Subcutaneous adipose tissue (tissue), 4 donors: ENCODE data around the gene CACNA1B. TPM values are rescaled to one million over a fixed set of nuclear protein-coding genes. Genes with fewer than 3 reads are reported as not detected.

Source experiments
- total RNA-seq, 4 donors: library from RNA; depleted of rRNA; stranded (reverse); fragments of >200 nt; gene quantifications; one replicate each; pipeline ENCODE4 v1.1.0, GENCODE V29; 2016
- TF ChIP-seq, protein P1 (sequence below): fragments of 450-650 bp; IDR thresholded peaks from one replicate; pipeline ENCODE4 v1.5.1; 2016; ENCODE audit warnings: low read depth, mild to moderate bottlenecking, control low read depth, antibody characterized with exemption, moderate library complexity

Gene CACNA1B
- total RNA-seq, 4 donors from 2014 or later, result not detected

DNA sequence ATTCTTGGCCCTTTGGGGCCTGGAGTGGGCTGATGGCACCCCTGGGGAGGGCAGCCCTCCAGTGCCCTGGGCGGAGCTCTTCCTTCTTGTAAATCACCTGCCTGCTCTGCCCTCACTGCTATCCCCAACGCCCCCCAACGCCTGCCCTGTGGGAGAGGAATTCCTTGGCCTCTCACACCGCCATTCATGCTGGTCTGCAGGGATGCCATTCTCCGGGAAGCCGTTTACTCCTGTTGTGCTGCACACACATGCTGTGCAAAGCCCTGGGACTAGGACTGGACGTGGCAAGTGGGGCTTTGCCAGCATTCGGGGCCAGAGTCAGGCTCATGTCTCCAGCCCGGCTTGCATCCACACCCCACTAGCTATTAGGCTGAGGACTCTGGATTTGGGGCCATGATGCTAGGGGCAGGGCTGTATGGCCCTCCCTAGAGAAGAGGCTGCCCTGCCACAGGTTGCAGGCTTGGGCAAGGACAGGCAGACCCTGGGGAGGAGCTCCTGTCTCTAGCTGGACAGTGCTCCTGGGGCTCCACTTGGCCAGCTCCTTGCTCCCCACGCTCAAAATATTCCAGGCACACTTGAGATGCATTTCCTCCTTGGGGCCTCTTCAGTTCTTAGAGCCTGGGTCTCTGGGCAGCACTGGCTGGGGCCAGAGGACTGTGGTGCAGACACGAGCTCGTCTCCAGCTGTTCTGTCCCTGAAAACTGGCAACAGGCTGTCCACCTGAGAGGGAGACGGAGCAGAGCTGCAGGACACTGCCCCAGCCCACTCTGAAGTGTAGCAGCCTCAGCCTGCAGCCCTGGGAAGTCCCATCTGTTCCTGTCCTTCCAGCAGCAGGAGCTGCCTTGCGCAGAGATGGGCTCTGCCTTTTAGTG lies 226.9 kb downstream of the CACNA1B start:
- TF ChIP-seq, protein P1, sequence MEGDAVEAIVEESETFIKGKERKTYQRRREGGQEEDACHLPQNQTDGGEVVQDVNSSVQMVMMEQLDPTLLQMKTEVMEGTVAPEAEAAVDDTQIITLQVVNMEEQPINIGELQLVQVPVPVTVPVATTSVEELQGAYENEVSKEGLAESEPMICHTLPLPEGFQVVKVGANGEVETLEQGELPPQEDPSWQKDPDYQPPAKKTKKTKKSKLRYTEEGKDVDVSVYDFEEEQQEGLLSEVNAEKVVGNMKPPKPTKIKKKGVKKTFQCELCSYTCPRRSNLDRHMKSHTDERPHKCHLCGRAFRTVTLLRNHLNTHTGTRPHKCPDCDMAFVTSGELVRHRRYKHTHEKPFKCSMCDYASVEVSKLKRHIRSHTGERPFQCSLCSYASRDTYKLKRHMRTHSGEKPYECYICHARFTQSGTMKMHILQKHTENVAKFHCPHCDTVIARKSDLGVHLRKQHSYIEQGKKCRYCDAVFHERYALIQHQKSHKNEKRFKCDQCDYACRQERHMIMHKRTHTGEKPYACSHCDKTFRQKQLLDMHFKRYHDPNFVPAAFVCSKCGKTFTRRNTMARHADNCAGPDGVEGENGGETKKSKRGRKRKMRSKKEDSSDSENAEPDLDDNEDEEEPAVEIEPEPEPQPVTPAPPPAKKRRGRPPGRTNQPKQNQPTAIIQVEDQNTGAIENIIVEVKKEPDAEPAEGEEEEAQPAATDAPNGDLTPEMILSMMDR, result no peak

DNA sequence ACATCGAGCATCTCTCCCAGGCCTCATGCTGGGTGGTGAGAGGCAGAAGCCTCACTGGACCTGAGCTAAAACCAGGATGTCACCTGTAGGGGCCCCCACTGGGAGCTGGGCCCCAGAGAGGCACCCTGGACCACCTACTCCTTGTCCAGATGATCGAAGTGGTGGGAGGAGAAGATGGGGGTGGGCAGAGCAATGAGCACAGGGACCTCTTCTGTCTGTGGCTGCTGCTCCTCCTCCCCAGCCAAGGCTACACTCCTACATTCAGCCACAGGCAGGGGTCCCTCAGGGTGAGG lies 227.5 kb downstream of the CACNA1B start:
- TF ChIP-seq, protein P1, result no peak

DNA sequence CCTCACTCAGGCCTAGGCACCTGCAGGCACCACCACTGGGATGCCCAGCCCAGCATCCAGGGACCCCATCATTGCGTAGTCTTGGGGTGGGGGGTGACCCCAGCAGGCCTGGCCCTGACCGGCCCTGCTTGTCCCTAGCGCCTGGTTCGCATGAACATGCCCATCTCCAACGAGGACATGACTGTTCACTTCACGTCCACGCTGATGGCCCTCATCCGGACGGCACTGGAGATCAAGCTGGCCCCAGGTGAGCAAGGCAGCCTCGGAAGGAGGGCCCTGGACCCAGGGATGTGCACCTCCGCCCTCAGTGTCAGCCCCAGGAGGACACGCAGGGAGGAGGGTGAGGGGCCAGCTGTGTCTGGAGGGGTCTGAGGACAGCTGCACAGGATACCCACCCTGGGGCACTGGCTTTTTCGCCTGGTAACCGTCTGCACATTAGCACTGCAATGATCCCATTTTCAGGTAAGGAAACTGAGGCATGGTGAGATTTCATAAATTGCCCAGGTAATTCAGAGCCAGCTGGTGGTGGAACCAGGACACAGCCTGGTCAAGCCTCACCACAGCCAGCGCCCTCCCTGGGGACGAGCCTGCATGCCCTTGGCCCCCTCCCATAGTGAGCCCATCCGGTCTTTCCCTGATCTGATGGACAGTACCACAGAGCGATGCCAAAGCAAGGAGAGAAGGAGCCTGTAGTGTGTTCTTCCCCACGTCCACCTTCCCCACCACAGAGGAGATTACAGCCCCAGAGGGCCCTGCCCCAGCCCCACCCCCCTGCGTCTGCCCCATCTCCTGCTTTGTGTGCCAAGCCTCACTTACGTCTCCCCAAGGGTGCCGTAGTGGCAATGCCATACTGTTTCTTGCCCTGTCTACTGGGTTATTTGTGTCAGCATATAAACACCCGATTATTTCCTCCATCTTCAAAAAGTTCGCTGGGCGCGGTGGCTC lies 228.3 kb downstream of the CACNA1B start:
- TF ChIP-seq, protein P1, result no peak

DNA sequence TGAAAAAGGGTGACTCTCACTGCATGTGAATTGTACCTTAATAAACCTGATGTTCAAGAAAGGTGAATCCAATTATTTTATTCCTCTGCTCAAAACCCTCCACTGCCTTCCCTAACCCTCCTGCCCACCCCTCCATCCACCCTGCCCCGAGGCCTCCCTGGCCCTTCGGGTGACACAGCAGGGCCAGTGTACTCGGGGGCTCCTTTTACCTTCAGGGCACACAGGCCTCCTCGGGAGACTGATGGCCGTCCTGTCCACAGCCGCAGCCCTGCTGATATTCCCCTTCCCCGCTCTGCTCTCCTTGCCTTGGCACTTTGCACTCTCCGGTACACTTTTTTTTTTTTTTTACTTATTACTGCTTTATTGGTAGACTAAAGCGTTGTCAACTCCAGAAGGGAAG lies 234.0 kb downstream of the CACNA1B start:
- TF ChIP-seq, protein P1, result no peak

DNA sequence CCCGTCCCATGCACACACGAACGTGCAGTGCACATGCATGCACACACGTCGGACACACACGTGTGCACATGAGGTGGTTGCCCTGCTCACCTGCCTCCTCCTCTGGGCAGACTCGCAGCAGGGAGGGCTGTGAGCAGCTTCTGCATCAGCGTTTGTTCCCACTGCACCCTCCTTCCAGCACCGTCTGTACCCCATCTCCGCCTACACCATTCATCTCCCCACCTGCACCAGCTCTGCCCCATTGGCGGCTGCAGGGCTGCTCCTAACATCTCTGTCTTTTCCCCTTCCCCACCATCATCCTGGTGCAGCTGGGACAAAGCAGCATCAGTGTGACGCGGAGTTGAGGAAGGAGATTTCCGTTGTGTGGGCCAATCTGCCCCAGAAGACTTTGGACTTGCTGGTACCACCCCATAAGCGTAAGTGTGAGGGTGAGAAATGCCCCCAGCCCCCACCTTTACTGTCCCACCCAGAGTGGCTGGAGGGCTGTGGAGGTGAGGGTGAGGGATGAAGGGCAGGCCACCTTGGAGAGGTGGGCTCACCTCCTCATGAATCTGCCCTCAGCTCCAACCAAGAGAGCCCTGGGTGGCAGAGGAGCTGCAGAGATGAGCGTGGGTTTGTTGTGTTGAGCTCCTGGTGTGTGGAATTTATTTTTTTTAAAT lies 234.6 kb downstream of the CACNA1B start:
- TF ChIP-seq, protein P1, result no peak

DNA sequence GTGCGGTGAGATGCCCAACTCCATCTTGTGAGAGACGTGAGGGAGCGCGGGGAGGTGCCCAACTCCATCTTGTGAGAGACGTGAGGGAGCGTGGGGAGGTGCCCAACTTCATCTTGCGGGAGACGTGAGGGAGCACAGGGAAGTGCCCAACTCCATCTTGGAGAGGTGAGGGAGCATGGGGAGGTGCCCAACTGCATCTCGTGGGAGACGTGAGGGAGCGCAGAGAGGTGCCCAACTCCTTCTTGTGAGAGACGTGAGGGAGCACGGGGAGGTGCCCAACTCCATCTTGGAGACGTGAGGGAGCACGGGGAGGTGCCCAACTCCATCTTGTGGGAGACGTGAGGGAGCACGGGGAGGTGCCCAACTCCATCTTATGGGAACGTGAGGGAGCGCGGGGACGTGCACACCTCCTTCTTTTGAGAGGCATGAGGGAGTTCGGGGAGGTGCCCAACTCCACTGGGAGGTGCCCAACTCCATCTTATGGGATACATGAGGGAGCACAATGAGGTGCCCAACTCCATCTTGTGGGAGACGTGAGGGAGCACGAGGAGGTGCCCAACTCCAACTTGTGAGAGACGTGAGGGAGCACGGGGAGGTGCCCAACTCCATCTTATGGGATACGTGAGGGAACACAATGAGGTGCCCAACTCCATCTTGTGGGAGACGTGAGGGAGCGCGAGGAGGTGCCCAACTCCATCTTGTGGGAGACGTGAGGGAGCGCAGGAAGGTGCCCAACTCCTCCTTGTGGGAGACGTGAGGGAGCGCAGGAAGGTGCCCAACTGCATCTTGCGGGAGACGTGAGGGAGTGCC lies 235.4 kb downstream of the CACNA1B start:
- TF ChIP-seq, protein P1, result no peak
